Inflammatory macrophage (primary cell): ENCODE data around the gene NF1.
"Not testable (repeated sequence)": the region's sequence is repeated elsewhere in the genome, so short reads cannot be mapped to it uniquely, and the experiment has no call there.

Source experiments
- DNase-seq, 2 donors: peaks; one replicate each; pipeline ENCODE4 v3.0.0-alpha.2; 2020 to 2022

NF1 gene

GRCh38 chr17:31254654-31255053, 159.9 kb downstream of the NF1 start:
- no peak for DNase-seq

GRCh38 chr17:31256936-31257335, 162.2 kb downstream of the NF1 start:
- no peak for DNase-seq

- DNase-seq, result no peak
Observed at GRCh38 chr17:31260151-31260550, 165.4 kb downstream of the NF1 start.

GRCh38 chr17:31261601-31262000, 166.8 kb downstream of the NF1 start:
- DNase-seq, result no peak

GRCh38 chr17:31262923-31263322, 168.1 kb downstream of the NF1 start:
- not testable (repeated sequence) for DNase-seq

- peak; percentile 3 to 18 for DNase-seq
Observed at GRCh38 chr17:31266042-31266441, 171.3 kb downstream of the NF1 start.

- DNase-seq, result no peak
Observed at GRCh38 chr17:31269036-31269577, 174.3 kb downstream of the NF1 start.

- no peak for DNase-seq
Observed at GRCh38 chr17:31269578-31269983, 174.8 kb downstream of the NF1 start.

- DNase-seq, result no peak
Observed at GRCh38 chr17:31272236-31272635, 177.5 kb downstream of the NF1 start.

- no peak for DNase-seq
Observed at GRCh38 chr17:31272803-31273202, 178.0 kb downstream of the NF1 start.

- no peak for DNase-seq
Observed at GRCh38 chr17:31273516-31273915, 178.7 kb downstream of the NF1 start.

GRCh38 chr17:31274252-31274651, 179.5 kb downstream of the NF1 start:
- peak; percentile 70 to 86 for DNase-seq

- DNase-seq, result peak; percentile 22 to 31
Observed at GRCh38 chr17:31275116-31275515, 180.3 kb downstream of the NF1 start.

GRCh38 chr17:31279401-31279800, 184.6 kb downstream of the NF1 start:
- DNase-seq, result no peak

- no peak for DNase-seq
Observed at GRCh38 chr17:31281061-31281460, 186.3 kb downstream of the NF1 start.

GRCh38 chr17:31283841-31284240, 189.1 kb downstream of the NF1 start:
- DNase-seq, result no peak

GRCh38 chr17:31286587-31286986, 191.8 kb downstream of the NF1 start:
- no peak for DNase-seq

- not testable (repeated sequence) for DNase-seq
Observed at GRCh38 chr17:31287932-31288331, 193.2 kb downstream of the NF1 start.

- no peak for DNase-seq
Observed at GRCh38 chr17:31289790-31290189, 195.0 kb downstream of the NF1 start.

- DNase-seq, result no peak
Observed at GRCh38 chr17:31291820-31292219, 197.0 kb downstream of the NF1 start.

GRCh38 chr17:31293581-31293980, 198.8 kb downstream of the NF1 start:
- DNase-seq, result no peak

GRCh38 chr17:31294231-31294630, 199.5 kb downstream of the NF1 start:
- DNase-seq, result no peak

- no peak for DNase-seq
Observed at GRCh38 chr17:31294820-31295488, 200.2 kb downstream of the NF1 start.

GRCh38 chr17:31295489-31295871, 200.7 kb downstream of the NF1 start:
- DNase-seq, result no peak

GRCh38 chr17:31296142-31296541, 201.4 kb downstream of the NF1 start:
- no peak for DNase-seq
